ENCODE results near the gene ABHD12.

The ABHD12 gene

DNA sequence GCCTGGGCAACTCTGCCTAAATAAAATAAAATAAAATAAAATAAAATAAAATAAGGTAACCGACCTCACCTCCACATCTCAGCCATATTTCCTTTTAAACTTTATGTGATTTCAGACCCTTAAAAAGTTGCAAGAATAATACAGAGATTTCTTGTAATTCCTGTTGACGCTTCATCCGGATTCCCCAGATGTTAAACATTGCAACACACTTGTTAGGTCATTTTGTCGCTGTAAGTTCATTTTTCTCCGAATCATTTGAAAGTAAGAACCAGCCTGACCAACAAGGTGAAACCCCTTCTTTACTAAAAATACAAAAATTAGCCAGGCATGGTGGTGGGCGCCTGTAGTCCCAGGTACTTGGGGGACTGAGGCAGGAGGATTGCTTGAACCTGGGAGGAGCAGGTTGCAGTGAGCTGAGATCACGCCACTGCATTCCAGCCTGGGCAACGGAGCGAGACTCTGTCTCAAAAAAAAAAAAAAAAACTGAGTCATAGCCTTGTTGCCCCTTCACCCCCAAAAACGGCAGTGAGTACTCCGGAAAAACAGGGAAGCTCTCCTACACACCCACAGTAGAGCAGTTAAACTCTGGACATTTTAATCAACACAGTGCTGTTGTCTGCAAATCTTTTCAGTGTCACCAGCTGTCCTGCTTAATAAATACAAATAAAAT lies 136.9 kb downstream of the ABHD12 start:
- DNase-seq, result no peak

DNA sequence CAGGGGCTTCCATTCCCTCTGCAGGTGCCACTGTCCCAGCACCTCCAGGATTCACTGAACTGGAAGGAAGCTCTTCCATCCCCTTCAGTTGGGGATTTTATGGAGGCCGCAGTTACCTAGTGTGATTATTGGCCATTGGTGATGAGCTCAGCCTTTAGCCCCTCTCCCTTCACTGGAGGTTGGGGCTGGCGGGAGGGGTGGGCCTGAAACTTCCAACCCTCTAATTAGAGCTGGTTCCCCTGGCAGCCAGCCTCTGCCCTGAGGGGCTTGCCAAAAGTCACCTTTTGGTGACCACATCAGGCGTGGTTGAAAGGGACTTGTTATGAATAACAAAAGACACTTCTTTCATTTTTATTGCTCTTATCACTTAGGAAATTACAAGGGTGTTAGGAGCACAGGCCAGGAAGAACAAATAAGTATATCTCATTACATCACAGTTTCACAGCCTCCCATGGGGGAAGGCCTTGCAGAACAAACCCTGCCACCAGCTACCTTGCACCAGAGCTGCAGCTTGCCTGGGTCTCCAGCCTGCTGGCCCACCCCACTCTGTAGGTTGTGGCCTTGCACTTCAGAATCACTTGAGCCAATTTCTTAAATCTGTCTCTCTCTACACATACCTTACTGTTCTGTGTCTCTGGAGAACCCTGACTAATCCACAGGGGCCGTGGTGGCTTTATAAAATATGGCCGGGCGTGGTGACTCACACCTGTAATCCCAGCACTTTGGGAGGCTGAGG lies 137.8 kb downstream of the ABHD12 start:
- no peak for DNase-seq

DNA sequence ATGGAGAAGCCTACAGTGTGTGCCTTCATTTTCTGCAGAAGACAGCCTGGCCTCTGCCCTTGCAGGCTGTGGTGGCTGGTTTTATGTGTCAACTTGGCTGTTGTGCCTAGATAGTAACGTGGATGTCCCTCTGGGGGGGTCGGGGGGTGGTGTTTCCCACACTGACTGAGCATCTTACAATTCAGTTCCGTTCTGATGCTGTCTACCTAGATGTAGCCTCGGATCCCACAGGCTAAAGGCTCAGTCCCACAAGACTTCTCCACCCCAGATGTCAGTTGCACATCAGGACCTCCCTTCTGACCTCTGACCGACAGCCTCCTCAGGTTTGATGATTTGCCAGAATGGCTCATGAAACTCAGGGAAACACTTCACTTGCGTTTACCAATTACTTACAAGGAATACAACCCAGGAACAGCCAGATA lies 138.4 kb downstream of the ABHD12 start:
- no peak for DNase-seq

DNA sequence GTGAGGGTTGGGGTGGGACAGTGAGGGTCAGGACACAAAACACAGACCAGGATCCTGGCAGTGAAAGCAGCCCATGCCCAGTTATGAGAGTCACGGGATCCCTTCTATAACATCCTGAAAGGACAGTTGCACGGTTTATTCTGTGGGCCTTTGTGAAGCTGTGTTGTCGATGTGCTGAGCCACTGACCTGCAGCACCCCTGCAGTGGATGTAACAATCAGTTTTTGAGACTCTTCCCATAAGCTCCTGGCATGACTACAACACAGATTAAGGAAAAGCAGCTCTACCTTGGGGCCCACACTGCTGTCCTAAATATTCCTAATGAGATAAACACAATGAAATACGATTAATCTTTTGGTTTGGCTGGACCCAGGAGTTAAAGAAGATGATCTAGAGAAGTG lies 139.1 kb downstream of the ABHD12 start:
- DNase-seq, result no peak

DNA sequence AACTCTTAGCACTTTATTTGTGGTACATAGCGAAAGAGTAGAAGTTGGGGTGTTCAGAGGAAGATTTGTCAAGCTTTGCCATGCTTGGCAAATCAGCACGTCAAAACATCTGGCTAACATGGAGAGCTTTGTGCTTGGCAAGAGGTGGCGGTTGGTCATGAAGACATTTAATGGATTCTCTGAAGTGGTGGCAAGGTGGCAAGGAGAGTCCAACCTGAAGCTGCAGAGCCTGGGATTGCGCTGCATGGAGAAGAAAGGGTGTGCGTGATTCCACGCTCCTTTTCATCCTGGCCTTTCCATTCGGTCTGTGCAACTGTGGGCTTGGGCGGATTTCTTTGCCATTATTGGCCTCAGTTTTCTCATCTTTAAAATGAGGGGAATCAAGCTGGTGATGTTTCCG lies 139.6 kb downstream of the ABHD12 start:
- DNase-seq, result no peak

DNA sequence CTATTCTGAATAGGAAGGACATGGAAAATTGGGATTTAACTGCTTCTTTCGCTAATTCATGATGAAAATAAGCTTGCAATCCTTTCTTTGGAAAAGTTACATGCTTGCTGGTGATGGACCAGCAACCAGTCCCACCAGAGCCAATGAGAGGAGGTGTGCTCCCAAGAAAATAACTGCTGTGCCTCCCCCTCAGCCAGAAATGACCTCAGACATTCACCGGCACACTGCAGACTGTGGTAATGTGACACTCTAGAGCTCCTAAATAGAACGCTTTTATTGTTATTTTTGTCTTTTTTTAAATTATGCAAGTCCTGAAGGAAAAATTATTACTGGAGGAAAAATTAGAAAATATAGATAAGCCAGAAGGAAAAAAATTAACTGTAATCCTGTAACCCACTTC lies 140.1 kb downstream of the ABHD12 start:
- DNase-seq, result no peak
